Endothelial cell of umbilical vein (primary cell): Measurements from ENCODE around the gene LPIN1.

Source experiments
- CTCF ChIP-seq, 2 donors: IDR thresholded peaks; 1 replicate in 1 of 2; 2 replicates in 1 of 2; pipeline ENCODE4 v1.5.1; 2011; ENCODE audit warnings: low read length in 2 of 2, mild to moderate bottlenecking in 2 of 2, moderate library complexity in 2 of 2, control low read depth in 1 of 2, inconsistent platforms in 1 of 2, low read depth in 1 of 2; ENCODE audit not compliant: insufficient read depth in 1 of 2; ENCODE audit errors: extremely low read depth in 1 of 2
- EZH2 ChIP-seq: IDR thresholded peaks from 2 replicates; pipeline ENCODE4 v1.6.1; 2012; ENCODE audit warnings: borderline replicate concordance, low read depth, mild to moderate bottlenecking, moderate library complexity, low read length, inconsistent platforms; ENCODE audit not compliant: severe bottlenecking
- MAX ChIP-seq: IDR thresholded peaks from 2 replicates; pipeline ENCODE4 v1.6.1; 2011; ENCODE audit not compliant: insufficient read depth, insufficient read length

DNA sequence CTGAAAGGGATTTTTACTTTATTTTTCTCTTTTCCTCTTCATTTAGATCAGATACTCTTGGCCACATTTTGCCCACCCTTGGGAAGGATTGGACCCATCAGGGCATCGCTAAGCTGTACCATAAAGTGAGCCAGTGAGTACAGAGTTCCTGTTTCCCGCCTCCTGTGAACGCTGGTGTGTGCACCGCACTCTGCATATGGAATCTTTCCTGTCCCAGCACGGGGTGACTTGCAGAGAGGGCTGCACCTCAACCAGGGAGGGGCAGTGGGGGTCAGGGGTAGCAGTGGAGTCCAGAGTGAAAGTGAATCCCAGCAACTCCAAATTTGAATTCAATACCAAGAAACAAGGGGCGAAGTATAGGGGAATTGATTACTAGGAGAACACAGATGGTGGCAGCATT is 58.6 kb downstream of the LPIN1 start:
- TF ChIP-seq CTCF (IDR thresholded peaks at IDR 0.05; ENCODE audit: extremely low read depth in 1 of 2, insufficient read depth in 1 of 2, low read depth in 1 of 2, low read length in 2 of 2) (no peak), MAX (no peak), EZH2 (no peak)
